ENCODE measurements around the gene DNAJC30.

DNA sequence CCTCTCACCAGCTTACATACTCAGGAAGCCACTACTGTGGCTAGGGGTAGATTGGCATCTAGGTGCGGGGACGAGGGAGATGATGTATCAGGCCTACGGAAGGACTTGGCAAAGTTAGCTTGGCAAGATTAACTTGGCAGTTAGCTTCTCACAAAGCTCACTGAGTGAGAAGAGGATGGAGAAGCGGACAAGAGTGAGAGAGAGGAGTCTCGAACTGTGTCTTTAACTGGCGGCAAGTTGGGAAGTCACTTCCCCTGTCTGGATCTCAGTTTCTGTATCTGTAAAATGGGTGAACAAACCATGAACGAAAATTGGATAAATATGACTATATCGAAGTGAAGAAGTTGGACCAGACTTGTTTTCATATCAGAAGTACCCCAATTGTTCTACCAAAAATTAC, 49.4 kb downstream of the DNAJC30 start:
- TF ChIP-seq CTCF (IDR thresholded peaks at IDR 0.05; ENCODE audit: poor library complexity, severe bottlenecking) (no peak), POLR2AphosphoS5 (IDR thresholded peaks at IDR 0.05) (no peak), REST (IDR thresholded peaks at IDR 0.05; ENCODE audit: borderline replicate concordance) (no peak), SMC3 (conservative IDR thresholded peaks at IDR 0.05; ENCODE audit: poor library complexity) (no peak), TAF1 (IDR thresholded peaks at IDR 0.05; ENCODE audit: low read depth) (no peak), MXI1 (conservative IDR thresholded peaks at IDR 0.05; ENCODE audit: poor library complexity, severe bottlenecking) (no peak), EZH2 (IDR thresholded peaks at IDR 0.05; ENCODE audit: borderline replicate concordance, insufficient read depth, low read length, poor library complexity, severe bottlenecking) (no peak), EP300 (conservative IDR thresholded peaks at IDR 0.05; ENCODE audit: poor library complexity, severe bottlenecking) (no peak)
